Measurements from ENCODE around the gene PIGL.
A peak's percentile ranks its signal among the peaks of the same experiment; 100 is the strongest.

Gene PIGL

GRCh38 chr17:16251043-16251442 lies 34.0 kb downstream of the PIGL start:
- no peaks in the 10 kb centered on the region for H3K27me3 Mint-ChIP-seq
- peaks cover 44% of the 10 kb centered on the region for H3K4me1 Mint-ChIP-seq
- H3K4me3 Mint-ChIP-seq: no peak overlapping the region
- DNase-seq (no peak), ATAC-seq (no peak)
- H3K9me3 Mint-ChIP-seq: no peaks in the 10 kb centered on the region
- H3K27ac Mint-ChIP-seq: peak overlapping the region; percentile 87 to 91

GRCh38 chr17:16251556-16251955 lies 34.5 kb downstream of the PIGL start:
- Mint-ChIP-seq H3K27me3 (no peaks in the 10 kb centered on the region), H3K4me3 (no peak overlapping the region), H3K4me1 (peaks cover 44% of the 10 kb centered on the region), H3K27ac (no peak overlapping the region), H3K9me3 (no peaks in the 10 kb centered on the region)
- peak; percentile 53 for ATAC-seq
- no peak for DNase-seq

- Mint-ChIP-seq H3K27ac (no peak overlapping the region), H3K4me1 (peaks cover 33% of the 10 kb centered on the region), H3K4me3 (no peak overlapping the region), H3K27me3 (no peaks in the 10 kb centered on the region), H3K9me3 (peaks cover 0 to 6% of the 10 kb centered on the region in 2 donors)
- DNase-seq (no peak), ATAC-seq (no peak)
Observed at GRCh38 chr17:16254773-16255400, 37.9 kb downstream of the PIGL start.

GRCh38 chr17:16255481-16255921 lies 38.5 kb downstream of the PIGL start:
- no peak overlapping the region for H3K27ac Mint-ChIP-seq
- H3K4me3 Mint-ChIP-seq: no peak overlapping the region
- no peak for ATAC-seq
- DNase-seq: no peak
- H3K9me3 Mint-ChIP-seq: peaks cover 0 to 6% of the 10 kb centered on the region in 2 donors
- no peaks in the 10 kb centered on the region for H3K27me3 Mint-ChIP-seq
- H3K4me1 Mint-ChIP-seq: peaks cover 26% of the 10 kb centered on the region

GRCh38 chr17:16258901-16259300 lies 41.9 kb downstream of the PIGL start:
- DNase-seq (no peak), ATAC-seq (no peak)
- peaks cover 0 to 6% of the 10 kb centered on the region in 2 donors for H3K9me3 Mint-ChIP-seq
- peaks cover 14% of the 10 kb centered on the region for H3K4me1 Mint-ChIP-seq
- H3K27ac Mint-ChIP-seq: no peak overlapping the region
- no peaks in the 10 kb centered on the region for H3K27me3 Mint-ChIP-seq
- H3K4me3 Mint-ChIP-seq: no peak overlapping the region

GRCh38 chr17:16259926-16260325 lies 42.9 kb downstream of the PIGL start:
- DNase-seq (no peak), ATAC-seq (no peak)
- H3K9me3 Mint-ChIP-seq: peaks cover 0 to 6% of the 10 kb centered on the region in 2 donors
- H3K27ac Mint-ChIP-seq: no peak overlapping the region
- peaks cover 14% of the 10 kb centered on the region for H3K4me1 Mint-ChIP-seq
- no peak overlapping the region for H3K4me3 Mint-ChIP-seq
- no peaks in the 10 kb centered on the region for H3K27me3 Mint-ChIP-seq

GRCh38 chr17:16261049-16261448 lies 44.0 kb downstream of the PIGL start:
- Mint-ChIP-seq H3K27me3 (no peaks in the 10 kb centered on the region), H3K9me3 (peaks cover 0 to 6% of the 10 kb centered on the region in 2 donors), H3K4me1 (peaks cover 8% of the 10 kb centered on the region), H3K27ac (no peak overlapping the region), H3K4me3 (no peak overlapping the region)
- no peak for DNase-seq
- ATAC-seq: no peak

GRCh38 chr17:16262201-16262600 lies 45.2 kb downstream of the PIGL start:
- H3K4me1 Mint-ChIP-seq: peaks cover 14% of the 10 kb centered on the region
- no peak overlapping the region for H3K4me3 Mint-ChIP-seq
- no peaks in the 10 kb centered on the region for H3K27me3 Mint-ChIP-seq
- no peak overlapping the region for H3K27ac Mint-ChIP-seq
- peaks cover 0 to 6% of the 10 kb centered on the region in 2 donors for H3K9me3 Mint-ChIP-seq
- ATAC-seq: no peak
- DNase-seq: no peak

- ATAC-seq: no peak
- DNase-seq: no peak
- no peaks in the 10 kb centered on the region for H3K27me3 Mint-ChIP-seq
Observed at GRCh38 chr17:16267174-16267573, 50.2 kb downstream of the PIGL start.

GRCh38 chr17:16269658-16270057 lies 52.6 kb downstream of the PIGL start:
- Mint-ChIP-seq H3K27ac (peak overlapping the region in 1 of 2 donors; percentile 14), H3K4me1 (peaks cover 39% of the 10 kb centered on the region), H3K4me3 (no peak overlapping the region), H3K27me3 (no peaks in the 10 kb centered on the region), H3K9me3 (peaks cover 5 to 9% of the 10 kb centered on the region in 2 donors)
- ATAC-seq: no peak
- no peak for DNase-seq

More at GRCh38 chr17:16267174-16267573, 50.2 kb downstream of the PIGL start:
- Mint-ChIP-seq H3K4me1 (peaks cover 27% of the 10 kb centered on the region), H3K4me3 (peak overlapping the region in 1 of 2 donors; percentile 33), H3K9me3 (peaks cover 0 to under 1% of the 10 kb centered on the region in 2 donors), H3K27ac (peak overlapping the region in 1 of 2 donors; percentile 28)

GRCh38 chr17:16272111-16272840 lies 55.3 kb downstream of the PIGL start:
- peaks cover 25% of the 10 kb centered on the region for H3K4me1 Mint-ChIP-seq
- H3K27ac Mint-ChIP-seq: no peak overlapping the region
- DNase-seq: no peak
- peaks cover 9% of the 10 kb centered on the region in 2 donors for H3K9me3 Mint-ChIP-seq
- no peak overlapping the region for H3K4me3 Mint-ChIP-seq
- no peaks in the 10 kb centered on the region for H3K27me3 Mint-ChIP-seq
- no peak for ATAC-seq

GRCh38 chr17:16273499-16273898 lies 56.5 kb downstream of the PIGL start:
- H3K27ac Mint-ChIP-seq: peak overlapping the region in 1 of 2 donors; percentile 63
- H3K4me3 Mint-ChIP-seq: no peak overlapping the region
- H3K4me1 Mint-ChIP-seq: peaks cover 13% of the 10 kb centered on the region
- H3K9me3 Mint-ChIP-seq: peaks cover 9 to 12% of the 10 kb centered on the region in 2 donors
- ATAC-seq (no peak), DNase-seq (no peak)
- H3K27me3 Mint-ChIP-seq: no peaks in the 10 kb centered on the region

GRCh38 chr17:16273929-16274339 lies 56.9 kb downstream of the PIGL start:
- Mint-ChIP-seq H3K9me3 (peaks cover 9 to 16% of the 10 kb centered on the region in 2 donors), H3K27ac (peak overlapping the region in 1 of 2 donors; percentile 19), H3K4me1 (peaks cover 12% of the 10 kb centered on the region), H3K4me3 (no peak overlapping the region), H3K27me3 (no peaks in the 10 kb centered on the region)
- DNase-seq: no peak
- no peak for ATAC-seq

GRCh38 chr17:16275024-16275423 lies 58.0 kb downstream of the PIGL start:
- no peak for ATAC-seq
- no peak overlapping the region for H3K27ac Mint-ChIP-seq
- H3K27me3 Mint-ChIP-seq: no peaks in the 10 kb centered on the region
- no peak for DNase-seq
- peaks cover 9 to 17% of the 10 kb centered on the region in 2 donors for H3K9me3 Mint-ChIP-seq
- H3K4me1 Mint-ChIP-seq: peaks cover 14% of the 10 kb centered on the region
- no peak overlapping the region for H3K4me3 Mint-ChIP-seq

GRCh38 chr17:16277163-16277562 lies 60.2 kb downstream of the PIGL start:
- Mint-ChIP-seq H3K27ac (no peak overlapping the region), H3K9me3 (peaks cover 9 to 17% of the 10 kb centered on the region in 2 donors), H3K4me3 (no peak overlapping the region), H3K27me3 (no peaks in the 10 kb centered on the region), H3K4me1 (peaks cover 25% of the 10 kb centered on the region)
- ATAC-seq: no peak
- no peak for DNase-seq

- Mint-ChIP-seq H3K4me3 (no peak overlapping the region), H3K27ac (no peak overlapping the region), H3K27me3 (no peaks in the 10 kb centered on the region), H3K4me1 (peaks cover 43% of the 10 kb centered on the region), H3K9me3 (peaks cover 3 to 8% of the 10 kb centered on the region in 2 donors)
- DNase-seq: no peak
- ATAC-seq: no peak
Observed at GRCh38 chr17:16281351-16281750, 64.3 kb downstream of the PIGL start.
